Gastrocnemius medialis (tissue), 4 donors: ENCODE measurements around the gene RBM10. TPM values are rescaled to one million over a fixed set of nuclear protein-coding genes. Genes with fewer than 3 reads are reported as not detected.

Experiments used
- ATAC-seq, 2 donors: fragments of 150-250 bp; one replicate each; pipeline ENCODE4 v1.9.1; 2016
- DNase-seq, 2 donors: peaks; one replicate each; pipeline ENCODE4 v3.0.0-alpha.2; 2019
- H3K27ac ChIP-seq, 4 donors: fragments of 200-600 bp; sonication (generic); 1 replicate in 1 of 4; 2 replicates in 3 of 4; pipeline ENCODE4 v1.5.1; 2016 to 2018; ENCODE audit warnings: mild to moderate bottlenecking in 2 of 4, moderate library complexity in 1 of 4
- H3K27me3 ChIP-seq, 3 donors: fragments of 200-600 bp; sonication (generic) in 2 of 3; 1 replicate in 1 of 3; 2 replicates in 2 of 3; pipeline versions ENCODE4 v1.5.1 to v1.6.0; 2016 to 2019; ENCODE audit warnings: mild to moderate bottlenecking in 1 of 3, moderate library complexity in 1 of 3
- H3K36me3 ChIP-seq, 2 donors: fragments of 200-600 bp; sonication (generic) in 1 of 2; one replicate each; pipeline ENCODE4 v1.5.1; 2017 to 2018
- H3K4me1 ChIP-seq, 2 donors: fragments of 200-600 bp; sonication (generic) in 1 of 2; one replicate each; pipeline ENCODE4 v1.5.1; 2016 to 2017; ENCODE audit warnings: mild to moderate bottlenecking in 2 of 2
- H3K4me3 ChIP-seq, 4 donors: fragments of 200-600 bp; sonication (generic) in 3 of 4; 1 replicate in 1 of 4; 2 replicates in 3 of 4; pipeline ENCODE4 v1.5.1; 2016 to 2019; ENCODE audit warnings: mild to moderate bottlenecking in 2 of 4
- H3K9me3 ChIP-seq, 3 donors: fragments of 200-600 bp; sonication (generic) in 2 of 3; 1 replicate in 1 of 3; 2 replicates in 2 of 3; pipeline ENCODE4 v1.5.1; 2016 to 2019
- CTCF ChIP-seq, 5 experiments: fragments of 450-650 bp in 3 of 5; fragments of 200-600 bp in 2 of 5; sonication (generic) in 2 of 5; IDR thresholded peaks in 4 of 5; conservative IDR thresholded peaks in 1 of 5; 1 replicate in 4 of 5; 2 replicates in 1 of 5; pipeline ENCODE4 v1.5.1; 2016 to 2019; ENCODE audit warnings: antibody characterized with exemption in 5 of 5, mild to moderate bottlenecking in 3 of 5, moderate library complexity in 3 of 5
- POLR2A ChIP-seq, 2 donors: fragments of 450-650 bp; IDR thresholded peaks; one replicate each; pipeline ENCODE4 v1.6.1; 2017; ENCODE audit warnings: antibody characterized with exemption in 2 of 2, mild to moderate bottlenecking in 2 of 2, moderate library complexity in 2 of 2
- in situ Hi-C, 4 donors: fragments of 200-750 bp; cut with MboI; loops; one replicate each; pipeline versions ENCODE4 v1.15.0 to v1.8.0; 2017; ENCODE audit warnings: low sequenced_read_pairs in 4 of 4
- intact Hi-C: fragments of 100-400 bp; cut with DNase I; formaldehyde crosslinking; loops from one replicate; pipeline ENCODE4 v1.15.1; 2023; ENCODE audit warnings: low total_unique reads
- total RNA-seq, 4 donors: library from RNA; depleted of rRNA; stranded (reverse); fragments of >200 nt; gene quantifications; one replicate each; pipeline versions ENCODE4 v1.1.0 to v1.2.3, GENCODE V29; 2016

The RBM10 gene
- total RNA-seq, 4 donors from 2014 or later = 18.7 to 49.3 (median 23.5) TPM

GRCh38 chrX:47185241-47185640 is 40.2 kb downstream of the RBM10 start:
- peaks cover 0 to 1% of the 10 kb centered on the region in 2 donors for H3K4me1 ChIP-seq
- H3K27ac ChIP-seq = no peak overlapping the region
- ATAC-seq (no peak), DNase-seq (no peak)
- H3K36me3 ChIP-seq = peaks cover 0 to 28% of the 10 kb centered on the region in 2 donors
- H3K27me3 ChIP-seq = no peaks in the 10 kb centered on the region
- in situ Hi-C loops (loop anchor here in 1 of 4 donors (25.0 kb wide), 1 partner anchor 177 kb away; the partner anchor contains the start of gene ZNF157), intact Hi-C loops (no loop called here)
- TF ChIP-seq POLR2A (IDR thresholded peaks at IDR 0.05) = no peak
- TF ChIP-seq CTCF (IDR thresholded peaks at IDR 0.05 in 4 of 5, conservative IDR thresholded peaks at IDR 0.05 in 1 of 5) = no peak
- no peak overlapping the region for H3K4me3 ChIP-seq
- no peaks in the 10 kb centered on the region for H3K9me3 ChIP-seq

GRCh38 chrX:47186096-47186740 is 41.2 kb downstream of the RBM10 start:
- intact Hi-C loops = no loop called here
- ATAC-seq (no peak), DNase-seq (no peak)
- no peaks in the 10 kb centered on the region for H3K9me3 ChIP-seq
- H3K27me3 ChIP-seq = no peaks in the 10 kb centered on the region
- no peak overlapping the region for H3K4me3 ChIP-seq
- H3K4me1 ChIP-seq = peaks cover 0 to 3% of the 10 kb centered on the region in 2 donors
- TF ChIP-seq CTCF (IDR thresholded peaks at IDR 0.05 in 4 of 5, conservative IDR thresholded peaks at IDR 0.05 in 1 of 5) = no peak
- peaks cover 0 to 26% of the 10 kb centered on the region in 2 donors for H3K36me3 ChIP-seq
- no peak overlapping the region for H3K27ac ChIP-seq
- in situ Hi-C loops = loop anchor here in 1 of 4 donors (25.0 kb wide), 1 partner anchor 176 kb away; the partner anchor contains the start of gene ZNF157

- DNase-seq (no peak), ATAC-seq (no peak)
- H3K9me3 ChIP-seq = no peaks in the 10 kb centered on the region
- peaks cover 0 to 3% of the 10 kb centered on the region in 2 donors for H3K4me1 ChIP-seq
- peaks cover 0 to 16% of the 10 kb centered on the region in 2 donors for H3K36me3 ChIP-seq
- in situ Hi-C loops (loop anchor here in 1 of 4 donors (25.0 kb wide), 1 partner anchor 175 kb away; the partner anchor contains the start of gene ZNF157), intact Hi-C loops (no loop called here)
- no peaks in the 10 kb centered on the region for H3K27me3 ChIP-seq
- no peak overlapping the region for H3K4me3 ChIP-seq
- H3K27ac ChIP-seq = no peak overlapping the region
- TF ChIP-seq POLR2A (IDR thresholded peaks at IDR 0.05) = no peak
These were observed 42.2 kb downstream of the RBM10 start for GRCh38 chrX:47187106-47187677.

GRCh38 chrX:47189906-47190305 is 44.9 kb downstream of the RBM10 start:
- DNase-seq (no peak), ATAC-seq (no peak)
- Histone ChIP-seq H3K4me1 (peaks cover 2 to 11% of the 10 kb centered on the region in 2 donors), H3K9me3 (no peaks in the 10 kb centered on the region), H3K4me3 (no peak overlapping the region), H3K27me3 (no peaks in the 10 kb centered on the region), H3K36me3 (peaks cover 0 to 14% of the 10 kb centered on the region in 2 donors), H3K27ac (no peak overlapping the region)
- TF ChIP-seq POLR2A (IDR thresholded peaks at IDR 0.05) = no peak
- TF ChIP-seq CTCF (IDR thresholded peaks at IDR 0.05 in 4 of 5, conservative IDR thresholded peaks at IDR 0.05 in 1 of 5) = no peak
- intact Hi-C loops = loop anchor here (2.0 to 5.0 kb wide), 4 partner anchors 177 to 832 kb away; partner anchors contain the start of genes ELK1 and ZNF41
- in situ Hi-C loops = loop anchor here in 3 of 4 donors (10.0 to 25.0 kb wide), 3 partner anchors 172 to 335 kb away; partner anchors contain the start of gene ZNF157 (in 1 of the 3)
